H1 (cell line): ENCODE results near the gene RAD51B. TPM values are rescaled to one million over a fixed set of nuclear protein-coding genes. Genes with fewer than 3 reads are reported as not detected.

Experiments
- CTCF ChIA-PET: fragments of 300-600 bp; sonication (Branson Sonifier 250); formaldehyde crosslinking; loops from one replicate; lab custom pipeline; 2021; ENCODE audit not compliant: partially characterized antibody; lab: Charles Lee
- POLR2A ChIA-PET: fragments of 300-600 bp; sonication (Branson Sonifier 250); formaldehyde crosslinking; loops from one replicate; lab custom pipeline; 2021; ENCODE audit warnings: inconsistent platforms; ENCODE audit not compliant: partially characterized antibody; lab: Charles Lee
- DNase-seq, 2 experiments: peaks; one replicate each; pipeline versions ENCODE4 v3.0.0 to v3.0.0-alpha.2; 2010 to 2022; ENCODE audit warnings: low spot score in 2 of 2, low read depth in 1 of 2, mixed read lengths in 1 of 2
- FAIRE-seq: peaks from 2 replicates; lab custom pipeline; 2011; peaks lifted over from hg19 to GRCh38; lab: Jason Lieb, UNC
- H2AFZ ChIP-seq: 2 replicates; pipeline ENCODE4 v1.8.1; 2012; ENCODE audit warnings: low read length, inconsistent platforms
- H2AK5ac ChIP-seq: 2 replicates; pipeline ENCODE4 v1.6.1; 2013; ENCODE audit warnings: low read depth, low read length
- H2BK120ac ChIP-seq: replicated peaks from 2 replicates; pipeline ENCODE3; 2013; ENCODE audit warnings: low read depth, low read length, inconsistent platforms
- H2BK12ac ChIP-seq: 2 replicates; pipeline ENCODE4 v1.6.1; 2013; ENCODE audit warnings: low read depth, low read length
- H2BK15ac ChIP-seq: 2 replicates; pipeline ENCODE4 v1.6.1; 2013; ENCODE audit warnings: low read length
- H2BK20ac ChIP-seq: 2 replicates; pipeline ENCODE4 v1.6.1; 2013; ENCODE audit warnings: low read length
- H2BK5ac ChIP-seq: 2 replicates; pipeline ENCODE4 v1.6.1; 2013; ENCODE audit warnings: low read depth, low read length
- H3K14ac ChIP-seq: 2 replicates; pipeline ENCODE4 v1.6.1; 2013; ENCODE audit warnings: inconsistent platforms; ENCODE audit not compliant: insufficient read length
- H3K18ac ChIP-seq: 2 replicates; pipeline ENCODE4 v1.6.1; 2013; ENCODE audit warnings: low read length; ENCODE audit errors: extremely low read depth
- H3K23ac ChIP-seq: 2 replicates; pipeline ENCODE4 v1.6.1; 2013; ENCODE audit warnings: inconsistent platforms; ENCODE audit not compliant: insufficient read length
- H3K23me2 ChIP-seq: 2 replicates; pipeline ENCODE4 v1.6.1; 2013; ENCODE audit warnings: low read depth, low read length
- H3K27ac ChIP-seq: 2 replicates; pipeline ENCODE4 v1.6.1; 2011; ENCODE audit warnings: low read depth, low read length, inconsistent platforms
- H3K27me3 ChIP-seq, 4 experiments: replicated peaks in 1 of 4; 1 replicate in 1 of 4; 2 replicates in 3 of 4; pipeline versions ENCODE4 v1.6.1 to v1.8.1; 2011 to 2013; ENCODE audit warnings: low read length in 3 of 4, mild to moderate bottlenecking in 3 of 4, inconsistent platforms in 2 of 4, mixed read lengths in 2 of 4, moderate library complexity in 1 of 4; ENCODE audit not compliant: control insufficient read depth in 3 of 4, insufficient read depth in 3 of 4; ENCODE audit errors: extremely low read depth in 1 of 4
- H3K36me3 ChIP-seq, 4 experiments: 2 replicates each; pipeline versions ENCODE4 v1.6.1 to v1.8.1; 2011 to 2013; ENCODE audit warnings: mild to moderate bottlenecking in 4 of 4, low read length in 3 of 4, moderate library complexity in 2 of 4, control low read depth in 1 of 4, inconsistent platforms in 1 of 4; ENCODE audit not compliant: insufficient read depth in 4 of 4, control insufficient read depth in 2 of 4
- H3K4ac ChIP-seq: replicated peaks from 2 replicates; pipeline ENCODE3; 2013; ENCODE audit warnings: low read length, low read depth, mixed read lengths, inconsistent platforms; ENCODE audit not compliant: insufficient read length
- H3K4me1 ChIP-seq, 4 experiments: replicated peaks in 1 of 4; 1 replicate in 1 of 4; 2 replicates in 3 of 4; pipeline versions ENCODE4 v1.6.1 to v1.8.1; 2011 to 2013; ENCODE audit warnings: low read length in 3 of 4, inconsistent platforms in 2 of 4, mixed read lengths in 1 of 4; ENCODE audit not compliant: insufficient read depth in 4 of 4, control insufficient read depth in 3 of 4
- H3K4me2 ChIP-seq, 2 experiments: 2 replicates each; pipeline versions ENCODE4 v1.6.1 to v1.8.1; 2011 to 2013; ENCODE audit warnings: low read depth in 2 of 2, low read length in 2 of 2, control low read depth in 1 of 2, inconsistent platforms in 1 of 2, mild to moderate bottlenecking in 1 of 2; ENCODE audit not compliant: insufficient read depth in 1 of 2
- H3K4me3 ChIP-seq, 4 experiments: fragments of 200-600, 300-600 bp in 1 of 4; sonication (generic), shearing (Covaris generic), sonication (Bioruptor Twin) in 1 of 4; 2 replicates each; pipeline versions ENCODE4 v1.5.1 to v1.8.1; 2011 to 2016; ENCODE audit warnings: low read length in 4 of 4, low read depth in 3 of 4, control low read depth in 2 of 4, inconsistent platforms in 2 of 4, mild to moderate bottlenecking in 2 of 4, mixed read lengths in 1 of 4, moderate library complexity in 1 of 4; ENCODE audit not compliant: insufficient read depth in 2 of 4; ENCODE audit errors: extremely low read depth in 1 of 4
- H3K56ac ChIP-seq: replicated peaks from 2 replicates; pipeline ENCODE3; 2013; ENCODE audit warnings: low read depth, mild to moderate bottlenecking, mixed read lengths, low read length, inconsistent platforms; ENCODE audit not compliant: insufficient read length
- H3K79me1 ChIP-seq: 2 replicates; pipeline ENCODE4 v1.6.1; 2013; ENCODE audit warnings: low read depth, low read length, control low read depth
- H3K79me2 ChIP-seq, 2 experiments: 2 replicates each; pipeline versions ENCODE4 v1.6.1 to v1.8.1; 2012 to 2013; ENCODE audit warnings: low read length in 2 of 2, mild to moderate bottlenecking in 2 of 2, inconsistent platforms in 1 of 2; ENCODE audit not compliant: insufficient read depth in 2 of 2, control insufficient read depth in 1 of 2
- H3K9ac ChIP-seq, 4 experiments: replicated peaks in 1 of 4; 1 replicate in 1 of 4; 2 replicates in 3 of 4; pipeline versions ENCODE4 v1.6.1 to v1.8.1; 2011 to 2013; ENCODE audit warnings: low read depth in 3 of 4, low read length in 3 of 4, control low read depth in 2 of 4, mild to moderate bottlenecking in 2 of 4, moderate library complexity in 2 of 4, inconsistent platforms in 1 of 4; ENCODE audit errors: extremely low read depth in 1 of 4
- H3K9me3 ChIP-seq, 2 experiments: 2 replicates each; pipeline versions ENCODE4 v1.6.1 to v1.8.1; 2012 to 2013; ENCODE audit warnings: mild to moderate bottlenecking in 2 of 2, moderate library complexity in 2 of 2, control low read depth in 1 of 2, inconsistent platforms in 1 of 2, low read depth in 1 of 2, low read length in 1 of 2, mixed read lengths in 1 of 2; ENCODE audit not compliant: insufficient read depth in 2 of 2
- H4K20me1 ChIP-seq, 2 experiments: replicated peaks in 1 of 2; 2 replicates each; pipeline versions ENCODE3 to v1.8.1; 2011 to 2013; ENCODE audit warnings: inconsistent platforms in 2 of 2, low read length in 2 of 2, mild to moderate bottlenecking in 1 of 2; ENCODE audit not compliant: insufficient read depth in 2 of 2, control insufficient read depth in 1 of 2
- H4K5ac ChIP-seq: 2 replicates; pipeline ENCODE4 v1.6.1; 2013; ENCODE audit warnings: low read length, low read depth, mixed read lengths, inconsistent platforms; ENCODE audit not compliant: insufficient read length
- H4K8ac ChIP-seq: 2 replicates; pipeline ENCODE4 v1.8.0; 2013; ENCODE audit warnings: mild to moderate bottlenecking, moderate library complexity, low read length, inconsistent platforms; ENCODE audit not compliant: insufficient read depth; ENCODE audit errors: extremely low read depth
- H4K91ac ChIP-seq: replicated peaks from 2 replicates; pipeline ENCODE3; 2013; ENCODE audit warnings: low read length, mixed read lengths, inconsistent platforms; ENCODE audit not compliant: insufficient read length
- CHD1 ChIP-seq: IDR thresholded peaks from 2 replicates; pipeline ENCODE4 v1.6.1; 2012; ENCODE audit warnings: low read depth, low read length, improper control_type of control experiment
- JUND ChIP-seq: IDR thresholded peaks from 2 replicates; pipeline ENCODE4 v1.6.1; 2011; ENCODE audit warnings: mild to moderate bottlenecking, improper control_type of control experiment, low read length
- PHF8 ChIP-seq: fragments of 200-600 bp; sonication (generic); conservative IDR thresholded peaks from 2 replicates; pipeline ENCODE4 v1.7.1; 2012; ENCODE audit warnings: low read depth, mild to moderate bottlenecking, inconsistent platforms, low read length, moderate library complexity
- POLR2AphosphoS5 ChIP-seq: IDR thresholded peaks from 2 replicates; pipeline ENCODE4 v1.6.1; 2011; ENCODE audit warnings: low read depth, low read length
- RAD21 ChIP-seq, 2 experiments: IDR thresholded peaks in 1 of 2; conservative IDR thresholded peaks in 1 of 2; 2 replicates each; pipeline ENCODE4 v1.6.1; 2011; ENCODE audit warnings: low read depth in 2 of 2, low read length in 2 of 2, improper control_type of control experiment in 1 of 2, inconsistent platforms in 1 of 2, mild to moderate bottlenecking in 1 of 2, moderate library complexity in 1 of 2
- SIX5 ChIP-seq: IDR thresholded peaks from 2 replicates; pipeline ENCODE4 v1.6.1; 2011; ENCODE audit warnings: mild to moderate bottlenecking, low read depth, low read length
- SP1 ChIP-seq: IDR thresholded peaks from 2 replicates; pipeline ENCODE4 v1.6.1; 2011; ENCODE audit warnings: low read depth, low read length
- SRF ChIP-seq: IDR thresholded peaks from 2 replicates; pipeline ENCODE4 v1.6.1; 2011; ENCODE audit warnings: mild to moderate bottlenecking, low read depth, low read length, moderate library complexity
- SUZ12 ChIP-seq: fragments of 200-600 bp; sonication (generic); IDR thresholded peaks from 2 replicates; pipeline ENCODE4 v1.6.1; 2012; ENCODE audit warnings: mild to moderate bottlenecking, inconsistent platforms, low read length, moderate library complexity, mixed read lengths
- YY1 ChIP-seq: IDR thresholded peaks from 2 replicates; pipeline ENCODE4 v1.6.1; 2011; ENCODE audit warnings: low read depth, mild to moderate bottlenecking, low read length
- WGBS, 2 experiments: shearing (Covaris generic) in 1 of 2; methylation state at CpG; one replicate each; pipeline versions ENCODE4 v1.1.6 to v1.1.7; 2013 to 2015; ENCODE audit warnings: low lambda C conversion rate in 2 of 2, mixed read lengths in 2 of 2, inconsistent platforms in 1 of 2, low coverage in 1 of 2, missing lambda C conversion rate in 1 of 2; ENCODE audit not compliant: insufficient replicate concordance in 2 of 2, insufficient coverage in 1 of 2, insufficient read length in 1 of 2; ENCODE audit errors: extremely low coverage in 1 of 2, missing lambda C conversion rate in 1 of 2; 5-methylcytosine and 5-hydroxymethylcytosine counted together
- polyA plus RNA-seq, 7 experiments: library from polyadenylated mRNA; depleted of rRNA in 3 of 7; stranded (reverse) in 5 of 7; unstranded in 2 of 7; fragments of >200 nt in 5 of 7; fragments of 200-250 nt in 2 of 7; gene quantifications; 1 replicate in 5 of 7; 2 replicates in 1 of 7; 4 replicates in 1 of 7; pipeline versions ENCODE4 v1.2.1 to v1.2.3, GENCODE V29; 2011 to 2013; ENCODE audit warnings: missing spikeins in 2 of 7, mixed read lengths in 2 of 7
- total RNA-seq: library from RNA; stranded (reverse); fragmentation: NEBNext Ultra II Directional; extraction: Animal tissue kit (Norgen Biotek cat#: 25700); gene quantifications from 2 replicates; pipeline ENCODE4 v1.2.1, GENCODE V29; 2021
- TF ChIP-seq, protein P1 (sequence below): IDR thresholded peaks from 2 replicates; pipeline ENCODE4 v1.6.1; 2011; ENCODE audit warnings: low read length, improper control_type of control experiment

The RAD51B gene
- total and polyA plus RNA-seq, 2 of the 8 experiments (the other 6 are each of a cell fraction or from before 2014, with no cell fraction given): 3.9 to 14.9 TPM

DNA sequence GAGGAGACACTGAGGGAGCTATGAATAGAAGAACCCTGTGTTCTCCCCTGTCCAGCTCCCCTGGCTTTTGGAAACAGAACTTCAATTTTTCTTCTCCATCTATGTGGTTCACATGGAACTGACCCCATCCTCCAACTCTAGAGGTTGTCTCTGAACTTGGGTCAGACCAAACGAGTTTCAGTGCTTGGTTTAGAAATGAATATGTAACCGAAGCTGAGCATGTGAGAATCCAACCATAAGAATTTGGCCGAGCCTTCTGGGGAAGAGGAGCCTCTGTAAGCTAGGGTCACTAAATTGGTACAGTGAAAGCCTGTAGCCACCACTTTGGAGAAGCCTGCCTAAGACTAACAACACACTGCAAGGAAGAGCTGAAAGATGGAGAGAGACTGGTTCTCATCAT is 508.9 kb downstream of the RAD51B start:
- no peak overlapping the region for H3K27ac ChIP-seq
- H3K4me3 ChIP-seq: no peak overlapping the region
- 87% methylated on average over 3 of the region's 3 CpGs; no CpG with 5 or more reads in 1 of the 2 experiments for WGBS, 2 experiments
- no peak overlapping the region for H3K56ac ChIP-seq
- H3K14ac ChIP-seq: no peak overlapping the region
- ChIA-PET CTCF (interaction anchor here (1.1 to 1.6 kb wide), 2 partner anchors 9 to 34 kb away, joined by 3 to 6 read pairs; no protein-coding TSS in a partner anchor), POLR2A (interaction anchor here (1.4 kb wide), 1 partner anchor 10 kb away, joined by 4 read pairs; no protein-coding TSS in a partner anchor)
- H2BK15ac ChIP-seq: no peak overlapping the region
- H3K4me2 ChIP-seq: no peak overlapping the region
- no peaks in the 10 kb centered on the region for H3K36me3 ChIP-seq
- H2AFZ ChIP-seq: no peak overlapping the region
- H2BK20ac ChIP-seq: no peak overlapping the region
- no peak overlapping the region for H3K18ac ChIP-seq
- H2BK12ac ChIP-seq: no peak overlapping the region
- H3K23ac ChIP-seq: no peak overlapping the region
- H3K23me2 ChIP-seq: no peaks in the 10 kb centered on the region
- no peaks in the 10 kb centered on the region for H3K79me1 ChIP-seq
- no peaks in the 10 kb centered on the region for H3K9me3 ChIP-seq
- no peak overlapping the region for H3K9ac ChIP-seq
- H2AK5ac ChIP-seq: no peak overlapping the region
- no peak for DNase-seq
- H2BK5ac ChIP-seq: no peak overlapping the region
- FAIRE-seq: no peak
- no peaks in the 10 kb centered on the region for H4K20me1 ChIP-seq
- no peak overlapping the region for H2BK120ac ChIP-seq
- H3K79me2 ChIP-seq: no peaks in the 10 kb centered on the region
- H3K27me3 ChIP-seq: no peaks in the 10 kb centered on the region
- H3K4ac ChIP-seq: no peak overlapping the region
- H4K91ac ChIP-seq: no peak overlapping the region
- no peak overlapping the region for H4K5ac ChIP-seq
- peaks cover 0 to 5% (median 0%) of the 10 kb centered on the region in 4 experiments; a peak in 2 of 7 replicates for H3K4me1 ChIP-seq
- no peak overlapping the region for H4K8ac ChIP-seq
- no peak for TF ChIP-seq SUZ12
- no peak for TF ChIP-seq SP1
- TF ChIP-seq JUND: no peak
- TF ChIP-seq SRF: no peak
- TF ChIP-seq SIX5: no peak
- TF ChIP-seq PHF8: no peak
- TF ChIP-seq RAD21 (IDR thresholded peaks at IDR 0.05 in 1 of 2, conservative IDR thresholded peaks at IDR 0.05 in 1 of 2; ENCODE audit: low read depth in 2 of 2, low read length in 2 of 2): no peak
- no peak for TF ChIP-seq YY1
- no peak for TF ChIP-seq CHD1
- no peak for TF ChIP-seq POLR2AphosphoS5
- TF ChIP-seq, protein P1, sequence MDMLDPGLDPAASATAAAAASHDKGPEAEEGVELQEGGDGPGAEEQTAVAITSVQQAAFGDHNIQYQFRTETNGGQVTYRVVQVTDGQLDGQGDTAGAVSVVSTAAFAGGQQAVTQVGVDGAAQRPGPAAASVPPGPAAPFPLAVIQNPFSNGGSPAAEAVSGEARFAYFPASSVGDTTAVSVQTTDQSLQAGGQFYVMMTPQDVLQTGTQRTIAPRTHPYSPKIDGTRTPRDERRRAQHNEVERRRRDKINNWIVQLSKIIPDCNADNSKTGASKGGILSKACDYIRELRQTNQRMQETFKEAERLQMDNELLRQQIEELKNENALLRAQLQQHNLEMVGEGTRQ: no peak
